Fibroblast of lung (primary cell): Measurements from ENCODE around the gene IZUMO2.

ENCODE experiments used
- EZH2 ChIP-seq: IDR thresholded peaks from 2 replicates; pipeline ENCODE4 v1.5.1; 2012; ENCODE audit warnings: low read length, control low read depth, mild to moderate bottlenecking; ENCODE audit errors: missing control alignments
- TF ChIP-seq, protein P1 (sequence below), 2 donors: IDR thresholded peaks in 1 of 2; conservative IDR thresholded peaks in 1 of 2; 1 replicate in 1 of 2; 2 replicates in 1 of 2; pipeline ENCODE4 v1.5.1; 2011 to 2012; ENCODE audit warnings: low read length in 2 of 2, control low read depth in 1 of 2, inconsistent platforms in 1 of 2, low read depth in 1 of 2, mild to moderate bottlenecking in 1 of 2

DNA sequence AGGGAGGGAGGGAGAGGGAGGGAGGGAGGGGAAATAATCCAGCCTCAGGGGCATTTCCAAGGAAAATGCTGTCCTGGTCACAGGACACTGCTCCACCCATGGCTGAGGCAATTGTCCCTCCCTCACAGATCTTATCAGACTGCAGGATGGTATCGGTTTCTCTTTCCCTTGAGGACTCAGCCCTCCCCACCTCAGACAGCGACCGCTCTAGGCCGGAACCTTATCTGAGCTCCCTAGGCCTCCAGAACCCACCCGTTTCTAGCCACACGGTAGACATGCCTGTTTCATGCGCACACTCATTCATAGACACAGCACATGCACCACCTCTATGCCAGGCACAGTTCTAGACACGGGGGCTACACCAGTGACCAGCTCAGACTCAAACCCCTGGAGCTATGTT, 10.0 kb upstream of the IZUMO2 start:
- TF ChIP-seq, protein P1, sequence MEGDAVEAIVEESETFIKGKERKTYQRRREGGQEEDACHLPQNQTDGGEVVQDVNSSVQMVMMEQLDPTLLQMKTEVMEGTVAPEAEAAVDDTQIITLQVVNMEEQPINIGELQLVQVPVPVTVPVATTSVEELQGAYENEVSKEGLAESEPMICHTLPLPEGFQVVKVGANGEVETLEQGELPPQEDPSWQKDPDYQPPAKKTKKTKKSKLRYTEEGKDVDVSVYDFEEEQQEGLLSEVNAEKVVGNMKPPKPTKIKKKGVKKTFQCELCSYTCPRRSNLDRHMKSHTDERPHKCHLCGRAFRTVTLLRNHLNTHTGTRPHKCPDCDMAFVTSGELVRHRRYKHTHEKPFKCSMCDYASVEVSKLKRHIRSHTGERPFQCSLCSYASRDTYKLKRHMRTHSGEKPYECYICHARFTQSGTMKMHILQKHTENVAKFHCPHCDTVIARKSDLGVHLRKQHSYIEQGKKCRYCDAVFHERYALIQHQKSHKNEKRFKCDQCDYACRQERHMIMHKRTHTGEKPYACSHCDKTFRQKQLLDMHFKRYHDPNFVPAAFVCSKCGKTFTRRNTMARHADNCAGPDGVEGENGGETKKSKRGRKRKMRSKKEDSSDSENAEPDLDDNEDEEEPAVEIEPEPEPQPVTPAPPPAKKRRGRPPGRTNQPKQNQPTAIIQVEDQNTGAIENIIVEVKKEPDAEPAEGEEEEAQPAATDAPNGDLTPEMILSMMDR (conservative IDR thresholded peaks at IDR 0.05 in 1 of 2, IDR thresholded peaks at IDR 0.05 in 1 of 2; ENCODE audit: low read depth in 1 of 2, low read length in 2 of 2), result no peak
- TF ChIP-seq EZH2, result no peak
